GM12878 (cell line): ENCODE data around the gene TMEM94. TPM values are rescaled to one million over a fixed set of nuclear protein-coding genes. Genes with fewer than 3 reads are reported as not detected.

Source experiments
- ATAC-seq: fragments of 200-7000 bp; cut with Tn5 transposase; 3 replicates; pipeline ENCODE4 v1.9.1; 2020; ENCODE audit warnings: mild to moderate bottlenecking, moderate library complexity
- BruUV-seq: library from RNA; stranded (reverse); fragments of 400-500 nt; replicated peaks from 2 replicates; lab custom pipeline; 2021; lab: Mats Ljungman, UMichigan
- CTCF ChIA-PET: fragments of 300-600 bp; sonication (Branson Sonifier 250); formaldehyde crosslinking; extraction: SDS; loops from one replicate; lab custom pipeline; 2021; ENCODE audit warnings: inconsistent platforms; lab: Yijun Ruan, JAX
- POLR2A ChIA-PET: fragments of 350-600 bp; formaldehyde crosslinking; extraction: SDS; loops from one replicate; lab custom pipeline; 2021; ENCODE audit warnings: inconsistent platforms; lab: Charles Lee
- RAD21 ChIA-PET: fragments of 300-600 bp; sonication (Branson Sonifier 250); formaldehyde crosslinking; loops from one replicate; lab custom pipeline; 2023; ENCODE audit warnings: antibody characterized with exemption; ENCODE audit not compliant: unreplicated experiment; lab: Charles Lee
- SMC1A ChIA-PET: fragments of 300-600 bp; sonication (Branson Sonifier 250); formaldehyde crosslinking; loops from one replicate; lab custom pipeline; 2023; ENCODE audit not compliant: unreplicated experiment, uncharacterized antibody; lab: Charles Lee
- DNase-seq: peaks from one replicate; pipeline ENCODE4 v3.0.0-alpha.2; 2011; ENCODE audit warnings: low read depth, low spot score
- FAIRE-seq: peaks from 3 replicates; lab custom pipeline; 2011; peaks lifted over from hg19 to GRCh38; lab: Jason Lieb, UNC
- H2AFZ ChIP-seq: 2 replicates; pipeline ENCODE4 v1.6.0; 2011; ENCODE audit warnings: low read depth, low read length, control low read depth; ENCODE audit not compliant: control insufficient read depth
- H3K27ac ChIP-seq: 2 replicates; pipeline ENCODE4 v1.5.1; 2011; ENCODE audit warnings: control low read depth; ENCODE audit not compliant: control insufficient read depth, insufficient read depth
- H3K27me3 ChIP-seq, 2 experiments: replicated peaks in 1 of 2; 2 replicates each; pipeline versions ENCODE4 v1.6.0 to v1.6.1; 2011; ENCODE audit warnings: low read length in 1 of 2; ENCODE audit not compliant: control insufficient read depth in 2 of 2, insufficient read depth in 2 of 2
- H3K36me3 ChIP-seq, 2 experiments: 2 replicates each; pipeline ENCODE4 v1.5.1; 2011; ENCODE audit warnings: low read length in 1 of 2; ENCODE audit not compliant: control insufficient read depth in 2 of 2, insufficient read depth in 2 of 2
- H3K4me1 ChIP-seq: 2 replicates; pipeline ENCODE4 v1.6.1; 2011; ENCODE audit warnings: mild to moderate bottlenecking, low read length, moderate library complexity, mixed read lengths; ENCODE audit not compliant: control insufficient read depth, insufficient read depth
- H3K4me2 ChIP-seq: 2 replicates; pipeline ENCODE4 v1.6.0; 2011; ENCODE audit warnings: control low read depth; ENCODE audit not compliant: control insufficient read depth, insufficient read depth
- H3K4me3 ChIP-seq: fragments of 200-600 bp; sonication (generic); 2 replicates; pipeline ENCODE4 v1.5.1; 2016
- H3K79me2 ChIP-seq: 2 replicates; pipeline ENCODE4 v1.6.0; 2011; ENCODE audit warnings: low read length; ENCODE audit not compliant: control insufficient read depth, insufficient read depth
- H3K9ac ChIP-seq: 2 replicates; pipeline ENCODE4 v1.8.0; 2011; ENCODE audit warnings: low read length, control low read depth, mixed read lengths; ENCODE audit not compliant: control insufficient read depth, insufficient read depth
- H3K9me3 ChIP-seq: replicated peaks from 3 replicates; pipeline ENCODE4 v1.5.1; 2011; ENCODE audit warnings: mild to moderate bottlenecking, low read length; ENCODE audit not compliant: control insufficient read depth, insufficient read depth
- H4K20me1 ChIP-seq: 2 replicates; pipeline ENCODE4 v1.6.0; 2011; ENCODE audit not compliant: control insufficient read depth, insufficient read depth
- ATF3 ChIP-seq: IDR thresholded peaks from 2 replicates; pipeline ENCODE4 v1.6.1; 2011; ENCODE audit warnings: low read depth, mild to moderate bottlenecking, low read length, moderate library complexity, borderline replicate concordance; ENCODE audit errors: extremely low read depth
- BHLHE40 ChIP-seq, 2 experiments: fragments of 450-650 bp in 1 of 2; IDR thresholded peaks; 2 replicates each; pipeline ENCODE4 v1.6.1; 2011 to 2017; ENCODE audit warnings: low read depth in 2 of 2, borderline replicate concordance in 1 of 2, improper control_type of control experiment in 1 of 2, low read length in 1 of 2, mild to moderate bottlenecking in 1 of 2
- CBFB ChIP-seq: IDR thresholded peaks from 2 replicates; pipeline ENCODE4 v1.6.1; 2016; ENCODE audit warnings: antibody characterized with exemption, low read depth
- CBX3 ChIP-seq: fragments of 200-600 bp; sonication (generic); IDR thresholded peaks from 2 replicates; pipeline ENCODE4 v1.6.1; 2016; ENCODE audit warnings: low read depth, borderline replicate concordance
- CHD1 ChIP-seq: IDR thresholded peaks from 2 replicates; pipeline ENCODE4 v1.6.1; 2012; ENCODE audit warnings: low read depth, low read length, improper control_type of control experiment
- HCFC1 ChIP-seq: fragments of 150-350 bp; IDR thresholded peaks from 2 replicates; pipeline ENCODE4 v1.6.1; 2014; ENCODE audit warnings: low read length
- HDGF ChIP-seq: fragments of 450-650 bp; IDR thresholded peaks from 2 replicates; pipeline ENCODE4 v1.6.1; 2016; ENCODE audit warnings: antibody characterized with exemption
- LARP7 ChIP-seq: fragments of 450-650 bp; IDR thresholded peaks from 2 replicates; pipeline ENCODE4 v1.6.1; 2017; ENCODE audit warnings: mild to moderate bottlenecking
- NR2C2 ChIP-seq: IDR thresholded peaks from 2 replicates; pipeline ENCODE4 v1.6.1; 2011; ENCODE audit warnings: borderline replicate concordance, low read depth; ENCODE audit not compliant: control insufficient read depth, insufficient read length
- NRF1 ChIP-seq: conservative IDR thresholded peaks from 2 replicates; pipeline ENCODE4 v1.6.1; 2011; ENCODE audit warnings: mild to moderate bottlenecking, low read depth, low read length, improper control_type of control experiment
- RAD21 ChIP-seq: IDR thresholded peaks from 2 replicates; pipeline ENCODE4 v1.6.1; 2011; ENCODE audit warnings: mild to moderate bottlenecking, low read depth, low read length, moderate library complexity; ENCODE audit not compliant: insufficient read depth
- RAD51 ChIP-seq: fragments of 450-650 bp; IDR thresholded peaks from 2 replicates; pipeline ENCODE4 v1.6.1; 2016; ENCODE audit warnings: moderate library complexity, mild to moderate bottlenecking, inconsistent platforms
- SMAD5 ChIP-seq: IDR thresholded peaks from 2 replicates; pipeline ENCODE4 v1.6.1; 2016; ENCODE audit warnings: antibody characterized with exemption, low read depth
- SMC3 ChIP-seq: IDR thresholded peaks from 2 replicates; pipeline ENCODE4 v1.6.1; 2011; ENCODE audit warnings: low read length, improper control_type of control experiment, borderline replicate concordance
- TBL1XR1 ChIP-seq: IDR thresholded peaks from 2 replicates; pipeline ENCODE4 v1.6.1; 2012; ENCODE audit warnings: low read depth, low read length, improper control_type of control experiment
- ZNF592 ChIP-seq: fragments of 450-650 bp; IDR thresholded peaks from 2 replicates; pipeline ENCODE4 v1.6.1; 2017; ENCODE audit warnings: mild to moderate bottlenecking, moderate library complexity
- ZZZ3 ChIP-seq: IDR thresholded peaks from 2 replicates; pipeline ENCODE4 v1.6.1; 2011; ENCODE audit warnings: low read depth; ENCODE audit not compliant: control insufficient read depth, insufficient read length
- WGBS: methylation state at CpG from one replicate; pipeline ENCODE4 v1.1.6; 2016; ENCODE audit warnings: low lambda C conversion rate; ENCODE audit not compliant: insufficient replicate concordance, insufficient coverage; ENCODE audit errors: missing lambda C conversion rate; 5-methylcytosine and 5-hydroxymethylcytosine counted together
- in situ Hi-C: fragments of 300-500 bp; cut with MboI; formaldehyde crosslinking; loops from 9 replicates; pipeline ENCODE4 v1.14.3; 2018; ENCODE audit warnings: mixed read lengths
- intact Hi-C: fragments of 100-400 bp; cut with micrococcal nuclease; formaldehyde crosslinking; loops from one replicate; pipeline ENCODE4 v1.14.2; 2022; ENCODE audit not compliant: unreplicated experiment
- polyA plus RNA-seq, 11 experiments: library from polyadenylated mRNA; depleted of rRNA in 4 of 11; unstranded in 6 of 11; stranded (reverse) in 5 of 11; fragments of >200 nt; fragmentation: Nextera tagmentation in 4 of 11; fragmentation: Illumina TruSeq in 1 of 11; extraction: Ambion mirVana in 4 of 11; extraction: Trizol in 1 of 11; gene quantifications; 1 replicate in 1 of 11; 2 replicates in 10 of 11; pipeline versions ENCODE4 v1.2.1 to v1.2.3, GENCODE V29; 2011 to 2016; ENCODE audit warnings: inconsistent platforms in 2 of 11, missing spikeins in 2 of 11, low read depth in 1 of 11
- total RNA-seq, 4 experiments: library from RNA; depleted of rRNA in 3 of 4; stranded (reverse); fragments of >200 nt in 3 of 4; fragmentation: Illumina TruSeq in 1 of 4; extraction: Trizol in 1 of 4; gene quantifications; 2 replicates each; pipeline versions ENCODE4 v1.2.1 to v1.2.3, GENCODE V29; 2013 to 2021

Gene TMEM94
- total and polyA plus RNA-seq, 10 of the 15 experiments (the other 5 are each of a cell fraction or from before 2014, with no cell fraction given): 0.31 to 70.7 (median 24.4) TPM

GRCh38 chr17:75540923-75541503 is 84.6 kb downstream of the TMEM94 start:
- H3K4me3 ChIP-seq: no peak overlapping the region
- ChIA-PET RAD21 (no interaction called here), POLR2A (no interaction called here), SMC1A (no interaction called here), CTCF (no interaction called here)
- FAIRE-seq: no peak
- H3K79me2 ChIP-seq: no peaks in the 10 kb centered on the region
- H2AFZ ChIP-seq: no peak overlapping the region
- no peak overlapping the region for H3K9ac ChIP-seq
- H3K36me3 ChIP-seq: no peaks in the 10 kb centered on the region
- no peak for TF ChIP-seq NR2C2
- TF ChIP-seq ATF3: no peak
- no peak for TF ChIP-seq RAD51
- no peak for TF ChIP-seq RAD21
- no peak for TF ChIP-seq SMAD5
- TF ChIP-seq LARP7: no peak
- TF ChIP-seq BHLHE40 (IDR thresholded peaks at IDR 0.05; ENCODE audit: borderline replicate concordance in 1 of 2, low read depth in 2 of 2, low read length in 1 of 2): no peak
- TF ChIP-seq CBX3: no peak
- TF ChIP-seq CBFB: no peak
- no peak for TF ChIP-seq TBL1XR1
- TF ChIP-seq ZZZ3: no peak
- no peak for TF ChIP-seq ZNF592
- no peak for TF ChIP-seq NRF1
- no peak for TF ChIP-seq HCFC1
- TF ChIP-seq CHD1: no peak
- no peak for TF ChIP-seq SMC3
- TF ChIP-seq HDGF: no peak
- intact Hi-C loops: no loop called here
- no peaks in the 10 kb centered on the region for H3K27me3 ChIP-seq
- no peak for ATAC-seq
- no TSS peak for BruUV-seq
- H3K4me1 ChIP-seq: no peaks in the 10 kb centered on the region
- no peak for DNase-seq
- in situ Hi-C loops: no loop called here
- no peaks in the 10 kb centered on the region for H4K20me1 ChIP-seq
- WGBS: 16% methylated on average over 4 of the region's 4 CpGs
- H3K27ac ChIP-seq: no peak overlapping the region
- H3K9me3 ChIP-seq: no peaks in the 10 kb centered on the region
- no peak overlapping the region for H3K4me2 ChIP-seq
